ENCODE data around the gene ADSS2. TPM values are rescaled to one million over a fixed set of nuclear protein-coding genes. Genes with fewer than 3 reads are reported as not detected.
A peak's percentile ranks its signal among the peaks of the same experiment; 100 is the strongest.

ADSS2 gene
- total RNA-seq, 4 donors from 2014 or later = 23.4 to 46.1 (median 32.5) TPM

GRCh38 chr1:244458781-244459180 lies 7.1 kb upstream of the ADSS2 start:
- TF ChIP-seq CTCF (IDR thresholded peaks at IDR 0.05) (no peak), POLR2A (IDR thresholded peaks at IDR 0.05) (no peak), EP300 (IDR thresholded peaks at IDR 0.05) (no peak)
- peaks cover 0 to 14% (median 2%) of the 10 kb centered on the region in 4 donors for H3K4me1 ChIP-seq
- no peak overlapping the region for H3K4me3 ChIP-seq
- no peaks in the 10 kb centered on the region for H3K36me3 ChIP-seq
- 96 to 98% methylated on average over 4 of the region's 4 CpGs for WGBS, 2 donors
- no peaks in the 10 kb centered on the region for H3K27me3 ChIP-seq
- H3K9me3 ChIP-seq = no peaks in the 10 kb centered on the region
- no peak for DNase-seq (ENCODE audit: low spot score in 2 of 2)
- H3K27ac ChIP-seq = no peak overlapping the region

GRCh38 chr1:244456586-244456985 lies 4.9 kb upstream of the ADSS2 start:
- Histone ChIP-seq H3K27ac (no peak overlapping the region), H3K4me1 (peaks cover 0 to 17% (median 4%) of the 10 kb centered on the region in 4 donors), H3K4me3 (no peak overlapping the region), H3K9me3 (no peaks in the 10 kb centered on the region), H3K27me3 (no peaks in the 10 kb centered on the region), H3K36me3 (no peaks in the 10 kb centered on the region)
- DNase-seq (ENCODE audit: low spot score in 2 of 2) = no peak
- WGBS, 2 donors = 83 to 98% methylated on average over 1 of the region's 1 CpG
- TF ChIP-seq EP300 (IDR thresholded peaks at IDR 0.05) = no peak
- no peak for TF ChIP-seq CTCF (IDR thresholded peaks at IDR 0.05)
- TF ChIP-seq POLR2A (IDR thresholded peaks at IDR 0.05) = no peak

GRCh38 chr1:244454412-244454811 lies 2.7 kb upstream of the ADSS2 start:
- Histone ChIP-seq H3K27ac (no peak overlapping the region), H3K9me3 (no peaks in the 10 kb centered on the region), H3K27me3 (no peaks in the 10 kb centered on the region), H3K4me1 (peaks cover 0 to 17% (median 11%) of the 10 kb centered on the region in 4 donors), H3K36me3 (no peaks in the 10 kb centered on the region), H3K4me3 (no peak overlapping the region)
- TF ChIP-seq EP300 (IDR thresholded peaks at IDR 0.05) (no peak), POLR2A (IDR thresholded peaks at IDR 0.05) (no peak), CTCF (IDR thresholded peaks at IDR 0.05) (no peak)
- no peak for DNase-seq (ENCODE audit: low spot score in 2 of 2)
- WGBS, 2 donors = 60 to 75% methylated on average over 6 of the region's 6 CpGs

- WGBS, 2 donors = 7 to 12% methylated on average over 25 to 43 of the region's 47 CpGs
- H3K27me3 ChIP-seq = no peaks in the 10 kb centered on the region
- H3K36me3 ChIP-seq = no peaks in the 10 kb centered on the region
- H3K4me1 ChIP-seq = peaks cover 0 to 36% (median 18%) of the 10 kb centered on the region in 4 donors
- peak overlapping the region; percentile 59 to 96 (median 82) for H3K4me3 ChIP-seq
- H3K9me3 ChIP-seq = no peaks in the 10 kb centered on the region
- peak; percentile 98 for DNase-seq (ENCODE audit: low spot score in 2 of 2)
- TF ChIP-seq POLR2A (IDR thresholded peaks at IDR 0.05) (no peak), EP300 (IDR thresholded peaks at IDR 0.05) (peak in 1 of 2 donors; percentile 45), CTCF (IDR thresholded peaks at IDR 0.05) (peak; percentile 56 to 83 (median 73))
- H3K27ac ChIP-seq = peak overlapping the region; percentile 63 to 97 (median 95)
Observed at GRCh38 chr1:244451951-244452795, 464 bp upstream of the ADSS2 start.

Measured in tibial nerve (tissue), 4 donors.